ENCODE measurements around the gene MACF1. TPM values are rescaled to one million over a fixed set of nuclear protein-coding genes. Genes with fewer than 3 reads are reported as not detected.
"Not testable (repeated sequence)": the region's sequence is repeated elsewhere in the genome, so short reads cannot be mapped to it uniquely, and the experiment has no call there.

Gene MACF1
- total RNA-seq, 2 donors from 2014 or later, result 355 to 400 TPM

GRCh38 chr1:39496520-39496919, 292.0 kb downstream of the MACF1 start:
- DNase-seq (ENCODE audit: low spot score in 2 of 2); ATAC-seq; H3K27ac Mint-ChIP-seq; H3K9me3 Mint-ChIP-seq; H3K36me3 Mint-ChIP-seq: not testable (repeated sequence)

- no peak overlapping the region for H3K27ac Mint-ChIP-seq
- ATAC-seq (no peak), DNase-seq (ENCODE audit: low spot score in 2 of 2) (no peak)
- no peaks in the 10 kb centered on the region for H3K9me3 Mint-ChIP-seq
- no peaks in the 10 kb centered on the region for H3K36me3 Mint-ChIP-seq
These were observed 293.1 kb downstream of the MACF1 start for GRCh38 chr1:39497585-39497984.

DNA sequence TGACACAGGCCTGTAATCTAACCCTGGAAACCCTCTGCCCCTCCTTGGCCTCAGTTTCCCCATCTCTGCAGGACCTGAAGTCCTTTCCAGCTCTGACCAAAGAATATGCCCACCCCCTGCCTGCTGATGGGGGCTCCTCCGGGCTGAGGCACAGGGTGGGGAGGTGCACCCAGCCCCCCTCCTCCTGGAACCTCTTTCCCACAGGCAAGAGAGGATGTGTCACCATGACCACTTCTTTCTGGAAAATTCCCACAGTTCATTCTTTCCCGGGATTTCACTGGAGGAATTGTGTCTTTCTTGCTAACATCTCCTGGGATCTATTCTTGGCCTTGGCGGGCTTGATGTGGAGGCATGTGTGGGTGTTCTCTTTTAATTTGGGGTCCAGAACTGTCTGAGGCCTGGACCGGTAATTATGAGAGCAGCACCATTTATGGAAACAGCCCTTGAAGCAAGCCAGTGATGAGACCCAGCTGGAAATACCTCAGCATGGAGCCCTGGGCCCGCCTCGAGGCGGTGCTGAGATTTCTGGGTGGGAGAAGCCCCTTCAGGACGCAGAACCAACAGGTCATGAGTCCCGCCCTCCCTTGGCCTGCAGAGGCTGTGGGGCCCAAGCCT, 293.7 kb downstream of the MACF1 start:
- not testable (repeated sequence) for ATAC-seq; H3K27ac Mint-ChIP-seq; DNase-seq (ENCODE audit: low spot score in 2 of 2); H3K36me3 Mint-ChIP-seq; H3K9me3 Mint-ChIP-seq

DNA sequence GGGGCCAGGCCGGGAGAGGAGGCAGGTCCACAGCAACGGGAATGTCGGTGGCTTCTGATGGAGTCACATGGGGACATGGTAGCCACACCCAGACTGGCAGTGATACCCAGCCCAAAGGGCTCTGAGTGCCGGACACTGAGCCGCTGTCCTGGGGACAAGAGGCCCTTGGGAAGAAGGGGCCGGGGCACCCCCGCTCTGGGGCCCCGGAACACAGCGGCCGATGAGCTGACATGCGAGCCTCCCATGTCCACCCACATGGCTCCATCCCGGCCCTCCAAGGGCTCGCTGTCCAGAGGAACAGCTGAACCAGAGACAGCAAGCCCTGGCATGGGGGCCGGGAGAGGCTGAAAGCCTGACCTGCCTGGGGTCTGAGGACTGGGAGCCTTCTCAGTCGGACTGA, 294.3 kb downstream of the MACF1 start:
- not testable (repeated sequence) for H3K27ac Mint-ChIP-seq; H3K9me3 Mint-ChIP-seq; H3K36me3 Mint-ChIP-seq; ATAC-seq; DNase-seq (ENCODE audit: low spot score in 2 of 2)

DNA sequence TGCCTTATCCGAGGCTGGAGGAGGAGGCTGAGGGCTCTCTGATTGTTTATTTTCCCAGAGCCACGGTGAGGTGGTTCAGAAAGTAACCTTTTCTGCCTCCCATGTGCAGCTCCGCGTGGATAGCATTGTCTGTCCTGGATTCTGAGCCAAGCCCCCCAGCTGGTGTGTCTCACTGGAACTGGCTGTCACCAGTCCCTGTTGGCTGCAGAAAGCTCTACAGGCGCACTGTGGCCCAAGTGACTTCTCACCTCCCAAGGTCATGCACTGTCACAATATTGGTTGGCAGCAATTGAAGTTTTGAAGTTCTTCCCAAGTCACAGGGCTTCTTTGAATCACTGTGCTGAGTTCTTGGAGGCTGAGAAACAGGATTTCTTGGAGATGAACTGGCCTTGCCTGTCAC, 295.2 kb downstream of the MACF1 start:
- Mint-ChIP-seq H3K36me3 (no peaks in the 10 kb centered on the region), H3K9me3 (no peaks in the 10 kb centered on the region), H3K27ac (no peak overlapping the region)
- ATAC-seq (no peak), DNase-seq (ENCODE audit: low spot score in 2 of 2) (no peak)

DNA sequence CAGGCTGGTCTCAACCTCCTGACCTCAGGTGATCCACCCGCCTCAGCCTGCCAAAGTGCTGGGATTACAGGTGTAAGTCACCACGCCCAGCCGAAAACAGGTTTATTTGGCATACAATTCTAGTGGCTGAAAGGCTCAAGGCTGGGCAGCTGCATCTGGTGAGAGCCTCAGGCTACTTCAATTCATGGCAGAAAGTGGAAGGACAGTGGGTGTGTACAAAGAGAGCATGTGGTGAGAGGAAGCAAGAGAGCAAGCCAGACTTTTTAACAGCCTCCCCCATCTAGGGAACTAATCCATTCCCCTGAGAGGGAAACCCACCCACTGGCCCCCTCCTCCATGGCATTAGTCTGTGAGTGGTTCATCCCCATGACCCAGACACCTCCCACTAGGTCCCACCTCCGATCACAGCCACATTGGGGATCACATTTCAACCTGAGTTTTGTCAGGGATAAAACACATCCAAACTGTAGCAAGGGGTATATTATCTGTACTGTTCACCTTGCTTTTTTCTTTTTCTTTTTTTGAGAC, 296.4 kb downstream of the MACF1 start:
- ATAC-seq (no peak), DNase-seq (ENCODE audit: low spot score in 2 of 2) (no peak)
- H3K36me3 Mint-ChIP-seq, result no peaks in the 10 kb centered on the region
- H3K9me3 Mint-ChIP-seq, result no peaks in the 10 kb centered on the region
- no peak overlapping the region for H3K27ac Mint-ChIP-seq

GRCh38 chr1:39501666-39502065, 297.2 kb downstream of the MACF1 start:
- ATAC-seq, result no peak
- Mint-ChIP-seq H3K27ac (peak overlapping the region in 1 of 2 donors; percentile 44), H3K36me3 (no peaks in the 10 kb centered on the region), H3K9me3 (no peaks in the 10 kb centered on the region)
- DNase-seq (ENCODE audit: low spot score in 2 of 2), result no peak

GRCh38 chr1:39504436-39504835, 299.9 kb downstream of the MACF1 start:
- H3K27ac Mint-ChIP-seq; H3K36me3 Mint-ChIP-seq; ATAC-seq; H3K9me3 Mint-ChIP-seq; DNase-seq (ENCODE audit: low spot score in 2 of 2): not testable (repeated sequence)

- no peak for ATAC-seq
- Mint-ChIP-seq H3K36me3 (no peaks in the 10 kb centered on the region), H3K9me3 (no peaks in the 10 kb centered on the region), H3K27ac (no peak overlapping the region)
- no peak for DNase-seq (ENCODE audit: low spot score in 2 of 2)
These were observed 300.8 kb downstream of the MACF1 start for GRCh38 chr1:39505289-39505688.

DNA sequence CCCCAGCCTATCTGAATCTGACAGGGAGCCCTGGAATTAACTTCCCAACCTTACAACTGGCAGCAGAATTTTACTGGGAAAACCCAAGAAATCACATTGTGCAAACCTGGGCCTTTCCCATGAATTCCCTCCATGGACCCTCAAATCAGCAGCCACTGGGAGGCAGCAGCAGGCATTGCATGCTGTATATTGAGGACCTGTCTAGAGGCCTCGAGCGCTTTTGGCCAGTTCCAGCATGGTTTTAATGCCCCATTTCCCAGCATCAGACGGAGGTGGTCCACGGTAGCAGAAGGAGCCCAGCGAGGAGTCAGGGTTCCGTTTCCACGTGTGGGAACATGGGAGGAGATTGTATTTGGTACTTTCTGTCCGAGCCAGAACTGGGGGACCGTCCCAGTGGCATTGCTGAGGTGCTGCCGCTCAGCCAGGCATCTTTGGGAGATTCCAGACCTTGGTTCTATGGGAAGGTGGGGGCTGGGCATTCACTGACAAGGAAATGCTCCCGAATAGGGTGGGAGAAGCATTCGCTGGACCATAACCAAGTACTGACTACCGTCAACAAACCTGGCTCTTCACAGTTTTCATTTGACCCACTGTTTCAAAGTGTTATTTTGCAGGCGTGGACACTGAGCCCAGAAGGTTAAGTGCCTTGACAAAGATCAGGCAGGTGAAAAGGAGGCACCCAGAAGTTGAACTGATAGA, 302.9 kb downstream of the MACF1 start:
- no peaks in the 10 kb centered on the region for H3K36me3 Mint-ChIP-seq
- DNase-seq (ENCODE audit: low spot score in 2 of 2) (no peak), ATAC-seq (no peak)
- no peaks in the 10 kb centered on the region for H3K9me3 Mint-ChIP-seq
- no peak overlapping the region for H3K27ac Mint-ChIP-seq

DNA sequence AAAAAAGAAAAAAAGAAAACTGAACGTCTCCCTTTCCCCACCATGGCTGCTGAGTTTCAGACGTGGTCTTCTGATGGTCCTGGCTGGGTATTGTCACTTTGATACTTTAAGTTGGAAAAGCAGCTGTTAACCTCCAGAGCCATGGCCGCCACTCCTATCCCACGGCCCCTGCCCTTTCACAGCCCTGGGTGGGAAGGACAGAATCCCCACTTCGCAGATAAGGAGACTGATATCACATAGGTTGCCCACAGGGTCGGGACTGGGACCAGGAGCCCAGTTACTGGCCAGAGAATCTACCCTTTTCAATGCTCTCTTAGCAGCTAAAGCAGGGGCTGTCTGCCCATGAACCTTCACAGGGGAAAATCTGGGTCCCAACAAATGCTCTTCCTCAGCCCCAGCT, 303.8 kb downstream of the MACF1 start:
- ATAC-seq, result no peak
- H3K27ac Mint-ChIP-seq, result no peak overlapping the region
- no peak for DNase-seq (ENCODE audit: low spot score in 2 of 2)
- H3K36me3 Mint-ChIP-seq, result no peaks in the 10 kb centered on the region
- no peaks in the 10 kb centered on the region for H3K9me3 Mint-ChIP-seq

DNA sequence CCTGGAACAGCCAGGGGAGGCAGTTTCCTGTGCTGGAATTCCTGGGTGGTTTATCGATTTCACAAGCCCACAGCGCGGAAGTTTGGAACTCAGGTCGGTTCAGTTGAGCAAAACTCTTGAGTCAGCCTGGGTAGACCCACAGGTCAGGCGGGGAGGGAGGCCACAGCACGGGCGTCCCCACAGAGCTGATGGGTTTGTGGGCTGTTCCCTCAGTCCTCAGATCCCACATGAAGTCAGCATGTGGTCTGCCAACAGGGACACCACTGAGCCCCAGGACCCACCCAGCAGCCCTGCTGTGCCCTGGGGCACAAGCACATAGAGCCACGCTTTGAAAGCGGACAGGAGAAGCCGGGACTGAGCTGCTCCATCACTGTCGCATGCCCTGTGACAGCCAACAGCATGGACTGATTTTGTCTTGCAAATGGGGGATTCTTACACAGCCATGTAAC, 304.4 kb downstream of the MACF1 start:
- Mint-ChIP-seq H3K27ac (peak overlapping the region in 1 of 2 donors; percentile 1), H3K36me3 (no peaks in the 10 kb centered on the region), H3K9me3 (no peaks in the 10 kb centered on the region)
- peak; percentile 14 to 56 for ATAC-seq
- no peak for DNase-seq (ENCODE audit: low spot score in 2 of 2)

DNA sequence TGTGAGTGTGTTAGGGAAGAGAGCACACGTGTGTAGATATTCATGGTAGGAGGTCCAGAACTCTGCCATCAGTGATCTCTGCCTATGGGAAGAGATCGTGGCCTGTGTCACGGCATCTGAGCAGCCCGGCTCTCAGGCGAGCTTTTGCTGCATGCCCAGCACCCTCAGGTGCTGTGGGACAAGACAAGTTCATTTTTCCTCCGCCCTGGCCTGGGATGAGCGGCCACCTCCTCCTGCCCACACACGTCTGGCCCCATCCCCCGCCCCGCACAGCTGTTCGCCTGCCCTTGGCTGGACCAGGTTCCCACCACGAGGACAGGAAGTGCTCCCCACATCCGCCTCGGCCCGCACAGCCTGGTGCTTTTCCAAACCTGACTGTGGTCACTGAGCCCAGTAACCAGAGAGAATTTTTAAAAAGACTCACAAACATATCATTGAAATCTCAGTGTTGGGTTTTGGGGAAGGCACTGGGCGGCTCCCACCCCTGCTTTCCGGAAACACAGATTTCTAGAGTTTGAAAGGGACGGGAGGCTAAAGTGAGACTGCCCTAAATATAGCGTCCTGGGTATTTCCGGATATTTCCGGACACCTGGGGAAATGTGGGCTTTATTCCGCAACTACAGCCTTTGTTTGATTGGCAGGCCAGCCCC, 305.0 kb downstream of the MACF1 start:
- Mint-ChIP-seq H3K27ac (peak overlapping the region in 1 of 2 donors; percentile 1), H3K36me3 (no peaks in the 10 kb centered on the region), H3K9me3 (no peaks in the 10 kb centered on the region)
- ATAC-seq, result peak; percentile 11 to 79
- DNase-seq (ENCODE audit: low spot score in 2 of 2), result peak in 1 of 2 donors; percentile 67

DNA sequence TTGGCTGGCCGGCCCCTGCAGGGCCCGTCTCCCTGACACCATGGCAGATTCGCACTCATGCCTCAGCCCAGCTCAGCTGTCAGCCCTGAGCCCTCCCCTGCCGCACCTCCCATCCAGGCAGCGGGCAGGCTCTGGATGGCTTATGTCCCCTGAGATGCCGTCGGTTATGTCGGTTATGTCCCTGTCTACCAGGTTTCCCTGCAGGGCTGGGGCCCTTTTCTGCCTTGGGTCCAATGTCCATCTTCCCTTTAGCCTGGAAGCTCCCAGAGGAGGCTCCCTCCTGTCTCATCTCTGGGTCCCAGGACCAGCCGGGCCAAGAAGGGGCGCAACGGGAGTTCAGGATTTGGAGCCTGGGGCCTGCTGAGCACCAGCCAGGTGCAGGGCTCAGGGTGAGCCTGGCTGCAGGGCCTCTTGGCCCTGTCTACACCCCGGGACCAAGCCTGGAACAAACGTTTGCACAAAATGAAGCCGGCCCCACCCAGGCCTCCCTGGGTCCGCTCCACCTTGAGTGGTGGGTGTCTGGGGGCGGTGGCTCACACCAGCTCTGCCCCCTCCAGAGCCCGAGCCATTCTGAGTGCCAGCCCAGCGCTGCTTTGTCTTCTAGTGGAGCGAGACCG, 306.2 kb downstream of the MACF1 start:
- H3K27ac Mint-ChIP-seq; ATAC-seq; H3K9me3 Mint-ChIP-seq; DNase-seq (ENCODE audit: low spot score in 2 of 2); H3K36me3 Mint-ChIP-seq: not testable (repeated sequence)

DNA sequence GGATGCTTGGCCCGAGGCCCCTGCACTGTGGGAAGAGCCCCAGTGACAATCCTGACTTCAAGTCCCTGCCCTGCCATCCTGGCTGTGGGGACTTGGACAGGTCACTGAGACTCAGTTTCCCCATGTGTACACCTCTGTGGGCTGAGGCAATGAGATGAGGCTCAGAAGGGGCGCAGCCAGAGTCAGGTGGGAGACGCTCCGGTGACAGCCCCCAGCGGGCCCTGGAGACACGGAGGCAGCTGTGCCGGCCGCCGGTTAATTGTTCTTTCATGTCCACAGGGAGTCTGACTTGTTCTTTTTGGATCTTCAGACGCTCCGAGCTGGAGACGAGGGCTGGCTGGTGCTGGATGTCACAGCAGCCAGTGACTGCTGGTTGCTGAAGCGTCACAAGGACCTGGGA, 307.0 kb downstream of the MACF1 start:
- ATAC-seq; H3K36me3 Mint-ChIP-seq; H3K9me3 Mint-ChIP-seq; DNase-seq (ENCODE audit: low spot score in 2 of 2); H3K27ac Mint-ChIP-seq: not testable (repeated sequence)

DNA sequence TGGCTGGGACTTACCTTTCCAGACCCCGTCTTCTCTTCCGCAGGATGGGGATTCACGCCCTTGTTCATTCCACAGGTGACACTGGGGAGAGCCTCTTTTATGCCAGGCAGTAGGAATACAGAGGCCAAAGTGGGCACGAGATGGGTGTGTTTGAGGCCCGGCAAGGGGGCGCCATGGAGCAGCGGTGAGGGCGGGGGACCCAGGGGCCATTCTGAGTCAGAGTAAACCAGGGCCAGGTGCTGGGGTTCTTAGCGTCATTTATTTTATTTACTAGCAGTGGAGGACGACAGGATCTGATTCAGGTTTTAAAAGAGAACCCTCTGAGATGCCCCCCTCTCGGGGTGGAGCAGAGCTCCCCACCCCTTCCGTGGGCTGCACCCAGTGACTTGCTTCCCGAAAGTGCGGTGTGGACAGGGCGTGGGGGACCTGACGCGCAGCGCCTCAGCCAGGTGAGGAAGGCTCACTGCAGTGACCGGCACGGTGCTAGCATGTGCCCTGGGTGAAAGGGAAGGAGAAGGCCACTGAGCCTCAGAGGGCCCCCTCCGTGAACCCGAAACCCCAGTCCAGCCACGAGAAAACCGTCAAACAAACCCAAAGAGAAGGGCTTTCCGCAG, 307.8 kb downstream of the MACF1 start:
- not testable (repeated sequence) for H3K9me3 Mint-ChIP-seq; H3K27ac Mint-ChIP-seq; DNase-seq (ENCODE audit: low spot score in 2 of 2); H3K36me3 Mint-ChIP-seq
- ATAC-seq, result peak in 1 of 2 donors; percentile 58

GRCh38 chr1:39514710-39515124, 310.2 kb downstream of the MACF1 start:
- H3K27ac Mint-ChIP-seq; H3K9me3 Mint-ChIP-seq; H3K36me3 Mint-ChIP-seq; DNase-seq (ENCODE audit: low spot score in 2 of 2): not testable (repeated sequence)
- peak; percentile 49 to 56 for ATAC-seq
